Hepatocyte (in vitro differentiated cells): Measurements from ENCODE around the gene PGAP3.

ENCODE experiments used
- EZH2 ChIP-seq: fragments of 200-600 bp; sonication (generic); IDR thresholded peaks from 2 replicates; pipeline ENCODE4 v1.6.1; 2016; ENCODE audit warnings: antibody characterized with exemption, mild to moderate bottlenecking, borderline replicate concordance
- EZH2phosphoT487 ChIP-seq: fragments of 200-600 bp; sonication (generic); IDR thresholded peaks from one replicate; pipeline ENCODE4 v1.6.1; 2018; ENCODE audit warnings: antibody characterized with exemption, mild to moderate bottlenecking, low read depth, moderate library complexity; ENCODE audit not compliant: unreplicated experiment, severe bottlenecking
- TF ChIP-seq, protein P1 (sequence below): fragments of 200-600 bp; sonication (generic); IDR thresholded peaks from 2 replicates; pipeline ENCODE4 v1.5.1; 2016; ENCODE audit warnings: antibody characterized with exemption, mild to moderate bottlenecking; ENCODE audit not compliant: poor library complexity

DNA sequence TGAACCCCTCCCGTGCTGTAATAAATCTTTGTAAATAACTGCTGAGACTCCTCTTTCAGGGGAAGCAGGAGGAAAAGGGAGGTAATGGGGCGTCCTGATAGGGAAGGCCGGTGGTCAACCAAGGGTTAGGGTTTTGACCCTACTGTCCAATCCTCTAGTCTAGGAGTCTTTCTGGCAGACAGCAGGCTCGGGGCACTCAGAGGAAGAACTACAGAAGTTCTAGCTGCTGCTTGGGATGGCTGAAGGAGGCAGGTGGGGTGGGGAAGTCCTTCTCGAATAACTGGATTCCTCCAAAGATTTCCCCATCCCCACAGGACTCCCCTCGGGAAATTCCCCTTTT lies 51.3 kb downstream of the PGAP3 start:
- TF ChIP-seq, protein P1, sequence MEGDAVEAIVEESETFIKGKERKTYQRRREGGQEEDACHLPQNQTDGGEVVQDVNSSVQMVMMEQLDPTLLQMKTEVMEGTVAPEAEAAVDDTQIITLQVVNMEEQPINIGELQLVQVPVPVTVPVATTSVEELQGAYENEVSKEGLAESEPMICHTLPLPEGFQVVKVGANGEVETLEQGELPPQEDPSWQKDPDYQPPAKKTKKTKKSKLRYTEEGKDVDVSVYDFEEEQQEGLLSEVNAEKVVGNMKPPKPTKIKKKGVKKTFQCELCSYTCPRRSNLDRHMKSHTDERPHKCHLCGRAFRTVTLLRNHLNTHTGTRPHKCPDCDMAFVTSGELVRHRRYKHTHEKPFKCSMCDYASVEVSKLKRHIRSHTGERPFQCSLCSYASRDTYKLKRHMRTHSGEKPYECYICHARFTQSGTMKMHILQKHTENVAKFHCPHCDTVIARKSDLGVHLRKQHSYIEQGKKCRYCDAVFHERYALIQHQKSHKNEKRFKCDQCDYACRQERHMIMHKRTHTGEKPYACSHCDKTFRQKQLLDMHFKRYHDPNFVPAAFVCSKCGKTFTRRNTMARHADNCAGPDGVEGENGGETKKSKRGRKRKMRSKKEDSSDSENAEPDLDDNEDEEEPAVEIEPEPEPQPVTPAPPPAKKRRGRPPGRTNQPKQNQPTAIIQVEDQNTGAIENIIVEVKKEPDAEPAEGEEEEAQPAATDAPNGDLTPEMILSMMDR: no peak
- TF ChIP-seq EZH2 (no peak), EZH2phosphoT487 (no peak)
